HG03175 (cell line): Measurements from ENCODE around the gene SPATS2L.

Source experiments
- ATAC-seq: cut with Tn5 transposase; IDR thresholded peaks from one replicate; pipeline ENCODE4 v1.9.1; 2021; ENCODE audit warnings: mild to moderate bottlenecking, moderate library complexity; ENCODE audit not compliant: unreplicated experiment

Gene SPATS2L, protein sequence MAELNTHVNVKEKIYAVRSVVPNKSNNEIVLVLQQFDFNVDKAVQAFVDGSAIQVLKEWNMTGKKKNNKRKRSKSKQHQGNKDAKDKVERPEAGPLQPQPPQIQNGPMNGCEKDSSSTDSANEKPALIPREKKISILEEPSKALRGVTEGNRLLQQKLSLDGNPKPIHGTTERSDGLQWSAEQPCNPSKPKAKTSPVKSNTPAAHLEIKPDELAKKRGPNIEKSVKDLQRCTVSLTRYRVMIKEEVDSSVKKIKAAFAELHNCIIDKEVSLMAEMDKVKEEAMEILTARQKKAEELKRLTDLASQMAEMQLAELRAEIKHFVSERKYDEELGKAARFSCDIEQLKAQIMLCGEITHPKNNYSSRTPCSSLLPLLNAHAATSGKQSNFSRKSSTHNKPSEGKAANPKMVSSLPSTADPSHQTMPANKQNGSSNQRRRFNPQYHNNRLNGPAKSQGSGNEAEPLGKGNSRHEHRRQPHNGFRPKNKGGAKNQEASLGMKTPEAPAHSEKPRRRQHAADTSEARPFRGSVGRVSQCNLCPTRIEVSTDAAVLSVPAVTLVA

GRCh38 chr2:200306196-200306930 is at the start of gene SPATS2L:
TSS of gene SPATS2L (plus strand) at chr2:200306693. CDS start at chr2:200389245, 82,552 bp downstream.
- peak; percentile 61 for ATAC-seq

GRCh38 chr2:200257570-200257969 is 48.9 kb upstream of the SPATS2L start:
- no peak for ATAC-seq

DNA sequence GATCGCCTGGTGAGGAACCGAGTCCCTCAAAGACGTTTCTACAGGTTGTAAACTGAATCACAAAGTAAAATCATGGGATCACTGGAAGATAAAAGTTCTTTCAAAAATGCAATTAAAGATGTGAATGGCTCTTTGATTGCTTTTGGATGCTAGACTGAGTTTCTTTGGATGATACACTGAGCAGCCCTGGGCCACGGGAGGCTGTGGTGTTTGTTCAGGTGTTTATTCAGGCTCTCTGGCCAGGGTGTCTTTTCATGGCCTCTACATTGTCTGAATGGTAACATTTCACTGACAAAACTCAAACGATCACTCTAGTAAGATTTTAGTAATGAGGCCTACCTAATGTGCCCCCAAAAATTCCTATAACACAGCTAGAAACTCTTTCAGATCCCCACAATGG is 48.4 kb upstream of the SPATS2L start:
- ATAC-seq = no peak

GRCh38 chr2:200258881-200259576 is 47.5 kb upstream of the SPATS2L start:
- ATAC-seq = no peak

DNA sequence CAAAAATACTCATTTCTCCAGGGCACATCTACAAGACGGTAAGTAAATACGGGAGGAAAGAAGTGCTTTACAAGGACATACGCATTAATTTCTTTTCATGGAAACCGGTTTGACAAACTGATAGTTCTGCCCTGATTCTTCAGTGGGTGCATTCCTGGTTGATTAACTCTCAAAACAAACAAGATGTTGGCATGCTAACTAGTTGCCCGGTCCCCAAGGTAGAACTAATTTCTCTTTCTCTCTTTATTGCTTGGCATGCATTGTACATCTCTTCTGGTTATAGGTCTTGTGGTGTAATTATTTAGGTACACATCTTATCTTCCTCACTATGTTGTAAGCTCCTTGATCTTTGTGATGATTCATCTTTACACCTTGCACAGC is 46.9 kb upstream of the SPATS2L start:
- ATAC-seq = no peak

- ATAC-seq = no peak
These were observed 44.4 kb upstream of the SPATS2L start for GRCh38 chr2:200262047-200262446.

DNA sequence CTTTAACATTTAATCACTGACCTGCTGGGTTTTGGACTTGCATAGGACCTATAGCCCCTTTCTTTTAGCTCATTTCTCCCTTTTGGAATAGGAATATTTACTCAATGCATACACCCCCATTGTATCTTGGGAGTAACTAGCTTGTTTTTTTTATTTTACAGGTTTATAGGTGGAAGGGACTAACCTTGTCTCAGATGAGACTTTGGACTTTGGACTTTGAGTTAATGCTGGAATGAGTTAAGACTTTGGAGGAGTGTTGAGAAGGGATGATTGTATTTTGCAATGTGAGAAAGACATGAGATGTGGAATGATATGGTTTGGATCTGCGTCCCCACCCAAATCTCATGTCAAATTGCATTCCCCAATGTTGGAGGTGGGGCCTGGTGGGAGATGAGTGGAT is 43.2 kb upstream of the SPATS2L start:
- ATAC-seq = no peak

GRCh38 chr2:200264631-200265030 is 41.9 kb upstream of the SPATS2L start:
- ATAC-seq = no peak

GRCh38 chr2:200266406-200266805 is 40.1 kb upstream of the SPATS2L start:
- ATAC-seq = no peak

DNA sequence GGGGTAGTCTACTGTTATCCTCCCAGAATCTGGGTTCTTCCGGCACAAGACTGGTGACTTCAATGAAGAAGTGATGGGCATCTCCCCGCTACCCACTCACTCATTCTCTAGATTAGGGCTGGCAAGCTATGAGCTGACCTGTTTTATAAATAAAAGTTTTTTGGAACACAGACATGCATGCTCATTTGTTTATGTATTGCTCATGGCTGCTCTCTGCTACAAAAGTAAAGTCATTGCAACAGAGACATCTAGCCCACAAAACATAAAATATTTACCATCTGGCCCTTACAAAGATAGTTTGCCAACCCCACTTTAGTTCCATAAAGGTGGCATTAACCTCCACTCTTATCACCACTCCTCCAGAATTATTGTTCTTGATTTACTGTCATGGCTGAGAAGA is 39.1 kb upstream of the SPATS2L start:
- no peak for ATAC-seq

- ATAC-seq = no peak
These were observed 35.8 kb upstream of the SPATS2L start for GRCh38 chr2:200270732-200271131.

DNA sequence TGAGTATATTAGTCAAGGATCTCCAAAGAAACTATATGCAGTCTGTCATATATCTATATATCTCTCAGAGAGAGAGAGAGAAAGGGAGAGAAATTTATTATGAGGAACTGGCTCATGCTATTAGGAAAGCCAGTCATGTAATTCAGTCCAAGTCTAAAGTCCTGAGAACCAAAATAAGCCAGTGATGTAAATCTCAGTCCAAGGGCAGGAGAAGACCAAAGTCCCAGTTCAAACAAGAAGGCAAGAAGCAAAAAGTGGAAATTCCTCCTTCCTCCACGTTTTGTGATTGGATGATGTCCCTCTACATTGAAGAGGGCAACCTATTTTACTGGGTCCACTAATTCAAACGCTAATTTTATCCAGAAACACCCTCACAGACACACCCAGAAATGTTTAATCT is 34.2 kb upstream of the SPATS2L start:
- no peak for ATAC-seq

DNA sequence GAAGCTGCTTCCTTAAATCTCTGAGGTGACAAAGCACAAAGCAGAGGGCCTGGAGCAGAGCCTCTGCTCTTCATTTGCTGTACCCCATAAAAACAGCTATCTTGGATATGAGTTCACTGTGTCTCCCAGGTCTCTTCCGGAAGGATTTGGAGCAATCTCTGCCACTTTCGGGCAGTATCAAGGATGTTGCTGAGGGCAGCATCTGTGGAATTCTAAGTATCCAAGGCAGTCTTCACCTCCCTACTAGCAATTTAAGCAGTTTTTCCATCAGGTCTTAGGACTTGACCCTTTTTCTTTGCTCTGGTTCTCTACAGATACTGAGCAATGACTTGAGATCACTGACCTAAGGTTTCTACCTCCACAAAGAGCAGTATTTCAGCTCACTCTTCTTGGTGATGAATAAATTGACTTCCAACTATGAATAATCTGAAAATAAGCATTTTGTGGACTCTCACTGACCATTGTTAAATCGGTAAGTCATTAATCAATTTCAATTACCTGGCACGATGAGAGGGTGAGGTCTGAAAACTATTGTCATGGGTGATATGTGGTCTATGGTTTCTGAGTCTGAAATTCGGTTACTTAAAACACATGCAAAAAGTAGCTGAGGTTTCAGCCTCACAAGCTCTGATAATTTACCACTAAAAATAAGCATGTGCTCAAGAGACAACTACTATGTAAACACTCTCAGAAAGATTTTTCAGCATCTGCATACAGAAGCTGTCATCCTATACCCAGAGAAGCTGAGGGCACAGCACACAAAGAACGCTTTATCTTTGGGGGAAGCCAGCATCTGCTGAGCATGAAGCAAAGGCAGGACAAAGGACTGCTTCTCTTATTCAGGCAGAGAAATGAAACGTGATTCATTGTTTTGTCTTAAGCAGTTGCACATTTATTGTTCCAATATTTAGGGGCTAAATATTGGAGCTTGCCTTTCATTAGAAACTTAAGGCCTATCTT is 32.1 kb upstream of the SPATS2L start:
- ATAC-seq = no peak

DNA sequence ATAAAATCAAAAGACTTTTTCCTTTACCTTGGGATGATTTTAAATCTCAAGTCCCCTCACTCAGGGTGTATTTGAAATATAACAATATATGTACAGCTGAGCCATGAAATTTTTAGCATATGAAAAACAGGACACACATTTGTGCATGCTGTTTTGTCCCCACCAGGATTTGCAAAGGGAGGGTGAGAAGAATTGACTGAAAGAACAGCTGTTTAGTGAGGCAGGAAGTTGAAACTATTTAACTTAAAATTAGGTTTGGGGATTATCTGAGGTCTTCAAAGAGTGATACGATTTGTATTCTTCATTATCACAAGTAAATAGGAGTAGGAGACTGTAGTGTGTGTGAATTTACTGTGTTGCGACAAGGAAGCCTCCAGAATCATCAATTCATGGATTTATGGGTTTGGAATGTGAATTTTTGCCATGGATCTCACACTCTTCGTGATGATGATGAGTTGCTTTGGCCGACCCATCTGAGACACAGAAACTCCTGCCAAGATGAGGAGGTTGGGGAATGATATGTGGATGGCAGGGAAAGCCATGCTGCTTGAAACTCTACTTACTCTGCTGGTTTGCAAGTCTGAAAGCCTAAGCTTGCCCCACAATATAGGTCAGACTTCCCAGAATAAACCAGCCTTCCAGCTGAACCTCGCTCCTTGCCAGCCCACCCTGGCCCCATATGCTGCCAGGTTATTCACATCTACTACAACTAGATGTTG is 31.0 kb upstream of the SPATS2L start:
- no peak for ATAC-seq

GRCh38 chr2:200276472-200276871 is 30.0 kb upstream of the SPATS2L start:
- no peak for ATAC-seq

GRCh38 chr2:200278694-200279316 is 27.7 kb upstream of the SPATS2L start:
- no peak for ATAC-seq

GRCh38 chr2:200279857-200280256 is 26.6 kb upstream of the SPATS2L start:
- no peak for ATAC-seq

DNA sequence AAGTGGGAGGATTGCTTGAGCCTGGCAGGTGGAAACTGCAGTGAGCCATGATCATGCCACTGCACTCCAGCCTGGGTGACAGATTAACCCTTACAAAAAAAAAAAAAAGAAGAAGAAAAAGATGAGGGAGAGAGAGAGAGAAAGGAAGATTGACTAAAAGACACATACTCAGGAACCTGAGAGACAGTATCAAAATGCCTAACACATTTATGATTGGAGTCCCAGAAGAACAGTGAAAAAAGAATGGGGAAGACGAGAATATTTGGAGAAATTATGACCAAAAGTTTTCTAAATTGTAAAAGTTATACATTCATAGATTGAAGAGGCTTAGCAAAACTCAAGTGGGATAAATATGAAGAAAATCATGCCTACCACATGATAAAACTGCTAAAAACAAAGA is 19.9 kb upstream of the SPATS2L start:
- ATAC-seq = no peak
